Lower lobe of right lung (tissue), 2 donors: Measurements from ENCODE around the gene RNF4. TPM values are rescaled to one million over a fixed set of nuclear protein-coding genes. Genes with fewer than 3 reads are reported as not detected.

ENCODE experiments used
- ATAC-seq, 2 donors: fragments of 200-7000 bp; cut with Tn5 transposase; one replicate each; pipeline ENCODE4 v1.9.1; 2020 to 2022; ENCODE audit warnings: mild to moderate bottlenecking in 2 of 2, moderate library complexity in 2 of 2
- DNase-seq: peaks from one replicate; pipeline ENCODE4 v3.0.0-alpha.2; 2020
- H3K27ac ChIP-seq: fragments of 200-600 bp; one replicate; pipeline ENCODE4 v1.8.0; 2022
- H3K27me3 ChIP-seq: fragments of 200-600 bp; one replicate; pipeline ENCODE4 v1.8.0; 2022; ENCODE audit warnings: low read depth
- H3K36me3 ChIP-seq: fragments of 200-600 bp; one replicate; pipeline ENCODE4 v1.8.0; 2022; ENCODE audit warnings: mild to moderate bottlenecking
- H3K4me1 ChIP-seq: fragments of 200-600 bp; one replicate; pipeline ENCODE4 v1.8.0; 2022
- H3K4me3 ChIP-seq: fragments of 200-600 bp; one replicate; pipeline ENCODE4 v1.8.0; 2022; ENCODE audit warnings: mild to moderate bottlenecking
- H3K9me3 ChIP-seq: fragments of 200-600 bp; one replicate; pipeline ENCODE4 v1.8.0; 2022
- intact Hi-C: fragments of 100-400 bp; cut with DNase I; formaldehyde crosslinking; loops from one replicate; pipeline ENCODE4 v1.11.0; 2022
- total RNA-seq: library from RNA; stranded (reverse); fragmentation: NEBNext Ultra II Directional; extraction: Animal tissue kit (Norgen Biotek cat#: 25700); gene quantifications from one replicate; pipeline ENCODE4 v1.2.1, GENCODE V29; 2021
- TF ChIP-seq, protein P1 (sequence below): fragments of 200-600 bp; IDR thresholded peaks from one replicate; pipeline ENCODE4 v1.8.0; 2022; ENCODE audit warnings: antibody characterized with exemption, mild to moderate bottlenecking
- donor health status: DM: no; HTN: yes; CAD: no; lungs with severe emphysema.

The RNF4 gene
- total RNA-seq, 1 donor from 2014 or later, result 39.3 TPM

DNA sequence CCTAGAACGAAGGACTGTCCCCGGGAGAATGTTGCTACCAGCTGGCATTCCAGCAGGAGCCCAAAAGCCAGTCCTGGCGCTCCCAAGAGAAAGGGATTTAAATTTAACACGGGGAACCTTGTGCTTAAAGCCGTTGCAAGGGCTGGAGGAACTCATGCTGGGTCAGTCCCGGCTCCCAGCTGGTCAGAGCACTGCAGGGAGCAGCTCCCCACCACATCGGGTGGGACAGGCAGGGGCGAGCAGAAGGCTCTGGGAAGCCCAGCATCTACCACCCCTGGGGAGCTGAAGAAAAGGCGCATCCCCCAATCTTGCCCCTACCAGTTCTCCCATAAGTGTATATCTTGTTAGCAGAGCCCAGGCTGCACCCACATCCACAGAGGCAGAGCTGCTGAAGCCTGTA, 34.5 kb upstream of the RNF4 start:
- peaks cover 3% of the 10 kb centered on the region for H3K9me3 ChIP-seq
- no peaks in the 10 kb centered on the region for H3K36me3 ChIP-seq
- H3K4me3 ChIP-seq, result no peak overlapping the region
- no peak for ATAC-seq
- TF ChIP-seq, protein P1, sequence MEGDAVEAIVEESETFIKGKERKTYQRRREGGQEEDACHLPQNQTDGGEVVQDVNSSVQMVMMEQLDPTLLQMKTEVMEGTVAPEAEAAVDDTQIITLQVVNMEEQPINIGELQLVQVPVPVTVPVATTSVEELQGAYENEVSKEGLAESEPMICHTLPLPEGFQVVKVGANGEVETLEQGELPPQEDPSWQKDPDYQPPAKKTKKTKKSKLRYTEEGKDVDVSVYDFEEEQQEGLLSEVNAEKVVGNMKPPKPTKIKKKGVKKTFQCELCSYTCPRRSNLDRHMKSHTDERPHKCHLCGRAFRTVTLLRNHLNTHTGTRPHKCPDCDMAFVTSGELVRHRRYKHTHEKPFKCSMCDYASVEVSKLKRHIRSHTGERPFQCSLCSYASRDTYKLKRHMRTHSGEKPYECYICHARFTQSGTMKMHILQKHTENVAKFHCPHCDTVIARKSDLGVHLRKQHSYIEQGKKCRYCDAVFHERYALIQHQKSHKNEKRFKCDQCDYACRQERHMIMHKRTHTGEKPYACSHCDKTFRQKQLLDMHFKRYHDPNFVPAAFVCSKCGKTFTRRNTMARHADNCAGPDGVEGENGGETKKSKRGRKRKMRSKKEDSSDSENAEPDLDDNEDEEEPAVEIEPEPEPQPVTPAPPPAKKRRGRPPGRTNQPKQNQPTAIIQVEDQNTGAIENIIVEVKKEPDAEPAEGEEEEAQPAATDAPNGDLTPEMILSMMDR, result no peak
- H3K27me3 ChIP-seq, result peaks cover 4% of the 10 kb centered on the region
- intact Hi-C loops, result no loop called here
- H3K27ac ChIP-seq, result no peak overlapping the region
- no peak for DNase-seq
- no peaks in the 10 kb centered on the region for H3K4me1 ChIP-seq

DNA sequence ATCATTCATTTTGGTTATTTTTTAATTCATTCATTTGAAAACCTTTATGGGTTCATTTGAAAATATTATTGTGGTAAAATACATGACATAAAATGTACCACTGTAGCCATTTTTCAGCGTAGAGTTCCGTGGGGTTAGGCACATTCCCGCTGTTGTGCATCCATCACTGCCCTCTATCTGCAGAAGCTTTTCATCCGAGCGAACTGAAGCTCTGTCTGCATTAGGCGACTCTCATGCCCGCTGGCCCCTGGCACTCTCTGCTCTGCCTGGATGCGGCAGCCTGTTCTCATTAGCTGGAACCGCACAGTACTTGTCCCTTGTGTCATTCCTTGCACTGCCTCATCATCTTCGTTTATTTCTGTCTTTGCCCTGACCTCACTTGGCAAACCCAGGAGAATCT, 32.6 kb upstream of the RNF4 start:
- H3K27me3 ChIP-seq, result peaks cover 4% of the 10 kb centered on the region
- H3K9me3 ChIP-seq, result no peaks in the 10 kb centered on the region
- no peak overlapping the region for H3K4me3 ChIP-seq
- H3K27ac ChIP-seq, result no peak overlapping the region
- H3K4me1 ChIP-seq, result no peaks in the 10 kb centered on the region
- DNase-seq (no peak), ATAC-seq (no peak)
- intact Hi-C loops, result no loop called here
- TF ChIP-seq, protein P1, result no peak
- H3K36me3 ChIP-seq, result no peaks in the 10 kb centered on the region

DNA sequence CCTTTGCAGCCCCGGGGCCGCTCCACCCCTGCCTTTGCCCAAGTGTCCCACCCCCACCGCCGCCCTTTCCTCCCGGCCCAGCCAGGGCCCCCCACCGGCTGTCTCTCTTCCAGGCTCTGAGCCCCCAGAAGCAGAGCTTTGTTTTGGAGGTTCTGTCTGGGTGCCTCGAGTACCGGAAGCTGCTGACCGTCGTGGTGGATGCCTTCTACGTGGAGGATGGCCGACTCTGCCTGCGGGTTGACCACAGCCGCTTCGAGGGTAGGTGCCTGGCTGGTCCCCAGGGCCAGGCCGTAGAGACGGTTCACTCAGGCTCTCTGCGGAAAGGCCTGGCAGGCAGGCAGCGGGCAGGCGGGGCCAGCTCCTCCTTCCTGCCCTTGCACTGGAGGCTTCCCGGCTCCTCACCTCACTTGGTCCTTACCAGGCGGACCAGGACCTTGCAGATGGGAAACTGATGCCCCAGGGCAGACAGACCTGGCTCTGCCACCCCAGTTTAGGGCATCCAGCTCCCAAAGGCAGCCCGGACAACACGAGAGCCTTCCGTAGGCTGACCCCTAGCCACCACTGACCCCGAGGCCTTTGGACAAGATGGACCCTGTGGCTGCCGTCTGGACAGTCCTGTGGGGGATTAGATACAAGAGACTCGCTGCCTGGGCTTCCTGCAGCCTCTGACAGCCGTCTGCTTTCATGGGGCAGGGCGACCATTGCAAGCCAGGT, 32.0 kb upstream of the RNF4 start:
- Histone ChIP-seq H3K36me3 (no peaks in the 10 kb centered on the region), H3K27ac (no peak overlapping the region), H3K27me3 (peaks cover 4% of the 10 kb centered on the region), H3K4me3 (no peak overlapping the region), H3K4me1 (no peaks in the 10 kb centered on the region), H3K9me3 (no peaks in the 10 kb centered on the region)
- ATAC-seq (no peak), DNase-seq (no peak)
- intact Hi-C loops, result no loop called here
- TF ChIP-seq, protein P1, result no peak

DNA sequence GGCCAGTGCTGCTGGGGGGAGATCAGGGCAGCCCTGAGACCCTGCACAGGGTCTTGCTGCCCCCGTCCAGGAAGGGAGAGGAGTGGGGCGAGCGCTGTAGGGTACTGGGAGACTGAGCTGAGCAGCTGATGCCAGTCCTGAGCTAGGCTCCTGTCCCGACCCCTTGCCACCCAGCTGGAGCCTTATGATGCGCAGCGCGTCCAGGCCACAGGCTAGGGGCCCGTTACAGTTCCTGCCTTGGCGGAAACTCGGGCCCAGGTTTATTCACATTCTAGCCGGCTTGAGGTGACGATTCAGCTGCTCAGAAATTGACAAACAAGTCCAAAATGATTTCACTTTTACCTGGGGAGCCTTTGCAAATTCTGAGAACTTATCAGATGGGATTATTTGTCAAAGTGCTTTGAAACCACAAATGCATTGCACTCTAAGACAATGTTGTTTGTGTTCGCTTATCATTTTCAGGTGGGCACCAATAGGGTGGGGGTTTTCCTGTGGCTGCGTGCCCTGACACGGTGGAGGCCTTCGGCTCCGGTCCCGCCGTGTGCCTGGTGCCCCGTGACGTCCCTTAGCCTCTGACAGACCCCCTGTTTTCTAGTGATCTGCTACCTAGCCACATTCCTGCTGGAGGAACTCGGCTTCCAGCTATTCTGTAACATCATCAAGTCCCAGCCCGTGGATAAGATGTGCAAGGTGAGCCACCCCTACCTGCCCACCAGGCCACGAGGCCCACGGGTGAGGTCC, 31.3 kb upstream of the RNF4 start:
- Histone ChIP-seq H3K27ac (no peak overlapping the region), H3K9me3 (no peaks in the 10 kb centered on the region), H3K27me3 (peaks cover 4% of the 10 kb centered on the region), H3K36me3 (no peaks in the 10 kb centered on the region), H3K4me3 (no peak overlapping the region), H3K4me1 (no peaks in the 10 kb centered on the region)
- no peak for ATAC-seq
- TF ChIP-seq, protein P1, result no peak
- intact Hi-C loops, result no loop called here
- no peak for DNase-seq

DNA sequence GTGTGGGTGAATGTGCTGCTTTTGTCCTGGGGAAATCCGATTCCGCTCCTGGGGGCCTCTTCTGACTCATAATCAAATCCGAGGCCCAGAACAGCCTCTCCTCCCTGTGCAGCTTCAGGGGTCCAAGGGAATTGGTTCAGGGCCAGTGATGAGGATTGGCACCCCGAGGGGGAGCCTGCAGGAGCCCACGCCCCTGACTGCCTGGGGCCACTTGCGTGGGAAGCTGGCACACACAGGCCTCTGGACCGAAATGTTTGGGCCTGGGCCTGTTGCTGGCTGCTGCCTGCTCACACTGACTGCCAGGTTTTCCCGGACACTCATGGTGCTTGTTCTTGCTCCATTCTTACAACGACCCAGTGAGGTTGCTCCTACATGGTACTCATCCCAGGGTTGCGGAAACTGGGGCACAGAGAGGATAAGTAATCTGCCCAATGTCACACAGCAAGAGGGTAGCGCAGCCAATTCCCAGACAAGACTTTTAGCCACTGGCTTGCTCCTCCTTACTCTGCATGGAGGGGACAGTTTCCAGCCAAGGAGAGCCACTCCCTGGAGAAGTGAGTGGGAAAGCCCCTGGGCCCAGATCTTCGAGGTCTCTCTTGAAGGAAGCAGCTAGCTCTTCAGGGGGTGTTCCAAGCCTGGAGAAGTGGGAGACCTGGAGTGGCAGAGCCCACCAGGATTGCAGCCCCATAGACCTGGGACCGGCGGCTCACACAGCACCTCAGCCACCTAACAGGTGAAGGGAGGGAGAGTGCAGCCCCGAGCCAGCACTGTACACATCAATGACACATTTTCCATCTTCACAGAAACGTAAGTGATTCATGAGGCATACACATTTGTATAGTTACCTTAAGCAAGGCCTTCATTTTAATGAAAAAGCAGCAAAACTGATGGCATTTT, 29.8 kb upstream of the RNF4 start:
- intact Hi-C loops, result no loop called here
- no peak for ATAC-seq
- TF ChIP-seq, protein P1, result no peak

More for the DNA sequence above, 29.8 kb upstream of the RNF4 start:
- no peak for DNase-seq
- Histone ChIP-seq H3K36me3 (no peaks in the 10 kb centered on the region), H3K9me3 (no peaks in the 10 kb centered on the region), H3K27me3 (peaks cover 4% of the 10 kb centered on the region), H3K4me1 (no peaks in the 10 kb centered on the region), H3K27ac (no peak overlapping the region), H3K4me3 (no peak overlapping the region)
